HG02763 (cell line): ENCODE results near the gene MYL3.
"Not testable (repeated sequence)": the region's sequence is repeated elsewhere in the genome, so short reads cannot be mapped to it uniquely, and the experiment has no call there.

Source experiments
- ATAC-seq: cut with Tn5 transposase; IDR thresholded peaks from one replicate; pipeline ENCODE4 v1.9.1; 2021; ENCODE audit warnings: mild to moderate bottlenecking, moderate library complexity; ENCODE audit not compliant: unreplicated experiment

MYL3 gene

DNA sequence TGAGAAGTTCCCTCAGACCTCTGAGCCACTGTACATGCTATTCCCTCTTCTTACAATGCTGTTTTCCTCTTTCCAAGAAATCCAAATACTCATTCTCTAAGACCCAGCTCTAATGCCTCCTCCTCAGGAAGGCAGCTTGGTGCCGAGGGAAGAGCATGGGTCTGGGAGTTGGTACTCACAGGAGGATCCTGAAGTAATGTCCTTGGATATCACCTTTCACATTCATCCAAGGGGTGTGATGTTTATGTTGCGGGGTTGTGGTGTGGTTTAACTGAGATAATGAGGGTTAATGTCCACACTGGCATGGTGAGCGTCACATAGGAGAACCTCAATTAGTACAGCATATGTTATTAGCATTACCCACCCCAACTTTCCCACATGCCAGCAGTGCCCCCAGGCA is 31.9 kb downstream of the MYL3 start:
- no peak for ATAC-seq

DNA sequence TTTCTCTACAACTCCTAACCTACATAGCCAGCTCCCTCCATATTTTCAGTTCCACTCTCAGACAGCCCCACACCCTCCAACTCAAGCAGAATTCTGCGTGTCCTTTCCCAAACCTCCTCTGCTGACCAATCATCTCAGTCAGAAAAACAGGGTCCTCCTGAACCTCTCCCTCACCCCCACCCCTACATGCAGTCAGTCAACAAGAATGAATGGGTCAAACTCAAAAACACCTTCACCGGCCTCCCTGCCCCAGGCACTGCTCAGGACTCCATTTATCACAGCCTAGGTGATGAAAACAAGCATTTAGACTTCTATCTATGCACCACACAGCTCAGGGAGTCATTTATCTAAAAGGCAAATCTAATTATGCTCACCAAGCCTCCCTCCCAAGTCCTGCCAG is 32.4 kb downstream of the MYL3 start:
- ATAC-seq = no peak

DNA sequence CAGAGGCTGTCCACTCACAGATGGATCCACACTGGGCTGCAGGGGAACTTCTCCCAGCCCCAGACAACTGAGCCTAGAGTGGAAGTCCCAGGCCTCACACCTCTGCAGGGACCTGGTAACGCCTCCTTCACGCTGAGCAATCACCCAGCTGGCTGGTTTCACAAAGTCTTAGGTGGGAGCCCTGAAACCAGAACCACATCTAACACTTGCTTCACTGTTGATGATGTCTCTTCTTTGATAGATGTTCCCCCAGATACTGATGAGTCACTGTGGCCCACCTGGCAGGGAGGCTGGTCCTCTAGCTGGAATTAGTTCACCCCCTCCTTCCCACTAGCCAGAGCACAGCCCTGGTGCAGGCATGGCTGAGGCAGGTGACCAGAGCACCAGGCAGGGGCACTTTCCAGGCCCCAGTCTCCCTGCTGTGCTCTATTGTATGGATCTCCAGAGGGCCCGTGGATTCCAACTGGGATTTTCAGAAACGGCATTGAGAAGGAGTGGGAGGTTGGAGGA is 33.5 kb downstream of the MYL3 start:
- ATAC-seq = no peak

GRCh38 chr3:46825450-46825849 is 37.8 kb downstream of the MYL3 start:
- ATAC-seq = no peak

- ATAC-seq = no peak
These were observed 38.9 kb downstream of the MYL3 start for GRCh38 chr3:46824211-46824970.

GRCh38 chr3:46823314-46823713 is 39.9 kb downstream of the MYL3 start:
- not testable (repeated sequence) for ATAC-seq

GRCh38 chr3:46821553-46821952 is 41.7 kb downstream of the MYL3 start:
- ATAC-seq = no peak

DNA sequence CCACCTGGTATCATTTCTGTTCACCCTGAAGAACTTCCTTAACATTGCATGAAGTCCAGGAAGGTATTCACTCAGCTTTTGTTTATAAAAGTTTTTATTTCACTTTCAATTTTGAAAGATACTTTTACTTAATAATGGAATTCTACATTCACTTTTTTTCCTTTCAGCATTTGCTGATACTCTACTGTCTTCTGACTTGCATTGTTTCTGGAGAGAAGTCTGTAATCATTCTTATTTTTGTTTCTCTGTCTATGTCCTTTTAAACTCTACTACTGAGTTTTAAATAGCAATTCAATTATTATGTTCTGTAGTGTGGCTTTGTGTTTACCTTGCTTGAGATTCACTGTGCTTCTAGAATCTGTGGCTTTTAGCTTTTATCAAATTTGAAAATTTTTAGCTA is 42.4 kb downstream of the MYL3 start:
- ATAC-seq = no peak

DNA sequence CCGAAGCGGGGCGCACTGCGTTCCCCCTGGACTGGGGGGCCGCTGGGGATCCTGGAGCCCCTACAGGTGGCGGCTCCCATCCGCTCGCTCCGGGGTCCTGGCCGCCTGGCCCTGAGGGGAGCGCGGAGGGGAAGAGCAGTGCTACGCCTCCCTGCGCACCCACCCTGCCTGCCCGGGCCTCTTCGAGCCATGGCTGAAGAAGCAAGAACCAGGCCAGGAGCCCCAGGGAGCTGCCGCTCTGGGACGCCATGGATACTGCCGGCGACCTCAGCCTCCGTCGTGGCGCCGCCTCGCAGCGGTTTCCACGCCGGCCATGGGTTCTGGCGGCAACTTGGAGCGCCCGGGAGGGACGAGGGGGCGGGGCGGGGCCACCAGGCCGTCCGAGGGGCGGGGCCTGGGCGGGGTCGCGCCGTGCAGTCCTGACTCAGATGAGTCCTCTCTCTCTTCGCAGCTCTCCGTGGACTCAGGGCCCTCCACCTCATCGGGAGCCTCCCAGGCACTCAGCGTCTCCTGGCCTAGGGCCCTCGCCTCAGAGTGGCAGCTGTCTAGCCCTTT is 50.9 kb downstream of the MYL3 start:
- ATAC-seq = no peak

DNA sequence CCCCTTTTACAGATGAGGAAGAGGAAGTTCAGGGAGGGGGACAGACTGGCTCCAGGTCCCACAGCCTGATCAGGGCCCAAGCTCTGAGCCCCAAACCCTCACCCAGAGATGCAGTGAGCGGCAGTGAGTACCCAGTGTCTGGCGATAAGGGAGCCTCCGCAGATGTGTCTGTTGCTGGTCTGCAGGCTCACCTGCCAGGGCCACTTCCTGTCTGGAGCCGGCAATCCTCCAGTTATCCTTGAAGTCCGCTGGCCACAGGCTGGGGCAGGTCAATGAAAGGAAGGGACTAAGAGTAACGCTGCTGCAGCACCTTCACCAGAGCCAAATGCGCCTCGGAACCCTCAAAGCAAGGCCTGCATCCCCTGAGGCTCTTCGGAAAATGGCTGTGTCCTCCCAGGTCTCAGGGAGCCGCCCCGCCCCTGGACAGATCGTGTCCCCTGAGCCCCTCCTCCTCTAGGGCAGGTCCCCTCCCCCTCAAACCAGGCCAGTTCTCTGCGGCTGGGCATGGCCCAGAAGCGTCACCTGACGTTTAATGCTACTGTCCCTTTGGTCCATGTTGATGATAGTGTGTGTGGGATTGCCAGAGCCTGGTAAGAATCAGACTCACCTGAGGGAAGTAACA is 51.5 kb downstream of the MYL3 start:
- no peak for ATAC-seq

DNA sequence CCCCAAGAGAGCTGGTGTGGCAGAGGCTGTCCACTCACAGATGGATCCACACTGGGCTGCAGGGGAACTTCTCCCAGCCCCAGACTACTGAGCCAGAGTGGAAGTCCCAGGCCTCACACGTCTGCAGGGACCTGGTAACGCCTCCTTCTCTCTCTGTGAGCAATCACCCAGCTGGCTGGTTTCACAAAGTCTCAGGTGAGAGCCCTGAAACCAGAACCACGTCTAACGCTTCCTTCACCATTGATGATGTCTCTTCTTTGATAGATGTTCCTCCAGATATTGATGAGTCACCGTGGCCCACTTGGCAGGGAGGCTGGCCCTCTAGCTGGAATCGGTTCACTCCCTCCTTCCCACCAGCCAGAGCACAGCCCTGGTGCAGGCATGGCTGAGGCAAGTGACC is 54.5 kb downstream of the MYL3 start:
- ATAC-seq = not testable (repeated sequence)
